Tibial nerve (tissue), 4 donors: Measurements from ENCODE around the gene BCAS3. TPM values are rescaled to one million over a fixed set of nuclear protein-coding genes. Genes with fewer than 3 reads are reported as not detected.

Source experiments
- DNase-seq, 2 donors: peaks; one replicate each; pipeline ENCODE4 v3.0.0-alpha.2; 2019; ENCODE audit warnings: low spot score in 2 of 2
- H3K27ac ChIP-seq, 4 donors: fragments of 200-600 bp; sonication (generic) in 3 of 4; one replicate each; pipeline ENCODE4 v1.5.1; 2017 to 2019; ENCODE audit warnings: mild to moderate bottlenecking in 1 of 4
- H3K27me3 ChIP-seq, 2 donors: fragments of 200-600 bp; sonication (generic) in 1 of 2; one replicate each; pipeline versions ENCODE4 v1.5.1 to v1.6.0; 2017 to 2019
- H3K36me3 ChIP-seq, 3 donors: fragments of 200-600 bp; sonication (generic); one replicate each; pipeline ENCODE4 v1.5.1; 2018 to 2019
- H3K4me1 ChIP-seq, 4 donors: fragments of 200-600 bp; sonication (generic) in 3 of 4; one replicate each; pipeline ENCODE4 v1.5.1; 2017 to 2019
- H3K4me3 ChIP-seq, 4 donors: fragments of 200-600 bp; sonication (generic) in 3 of 4; one replicate each; pipeline ENCODE4 v1.5.1; 2017 to 2019; ENCODE audit warnings: mild to moderate bottlenecking in 1 of 4, moderate library complexity in 1 of 4
- H3K9me3 ChIP-seq, 4 donors: fragments of 200-600 bp; sonication (generic) in 3 of 4; one replicate each; pipeline ENCODE4 v1.5.1; 2017 to 2019
- EP300 ChIP-seq, 2 donors: sonication (generic); formaldehyde crosslinking; IDR thresholded peaks; one replicate each; pipeline ENCODE4 v1.6.1; 2017; ENCODE audit warnings: antibody characterized with exemption in 2 of 2, mild to moderate bottlenecking in 1 of 2
- POLR2A ChIP-seq, 2 donors: fragments of 450-650 bp; IDR thresholded peaks; one replicate each; pipeline ENCODE4 v1.6.1; 2017; ENCODE audit warnings: antibody characterized with exemption in 2 of 2, mild to moderate bottlenecking in 2 of 2, moderate library complexity in 2 of 2
- WGBS, 2 donors: methylation state at CpG; one replicate each; pipeline ENCODE4 v1.1.5; 2018; 5-methylcytosine and 5-hydroxymethylcytosine counted together
- total RNA-seq, 4 donors: library from RNA; depleted of rRNA; stranded (reverse); fragments of >200 nt; gene quantifications; one replicate each; pipeline ENCODE4 v1.1.0, GENCODE V29; 2016
- TF ChIP-seq, protein P1 (sequence below), 5 experiments: fragments of 200-600 bp in 3 of 5; fragments of 450-650 bp in 2 of 5; sonication (generic) in 3 of 5; IDR thresholded peaks; one replicate each; pipeline ENCODE4 v1.5.1; 2016 to 2019; ENCODE audit warnings: antibody characterized with exemption in 5 of 5, mild to moderate bottlenecking in 3 of 5, moderate library complexity in 2 of 5

Gene BCAS3
- total RNA-seq, 4 donors from 2014 or later = 26.4 to 48.1 (median 44.8) TPM

DNA sequence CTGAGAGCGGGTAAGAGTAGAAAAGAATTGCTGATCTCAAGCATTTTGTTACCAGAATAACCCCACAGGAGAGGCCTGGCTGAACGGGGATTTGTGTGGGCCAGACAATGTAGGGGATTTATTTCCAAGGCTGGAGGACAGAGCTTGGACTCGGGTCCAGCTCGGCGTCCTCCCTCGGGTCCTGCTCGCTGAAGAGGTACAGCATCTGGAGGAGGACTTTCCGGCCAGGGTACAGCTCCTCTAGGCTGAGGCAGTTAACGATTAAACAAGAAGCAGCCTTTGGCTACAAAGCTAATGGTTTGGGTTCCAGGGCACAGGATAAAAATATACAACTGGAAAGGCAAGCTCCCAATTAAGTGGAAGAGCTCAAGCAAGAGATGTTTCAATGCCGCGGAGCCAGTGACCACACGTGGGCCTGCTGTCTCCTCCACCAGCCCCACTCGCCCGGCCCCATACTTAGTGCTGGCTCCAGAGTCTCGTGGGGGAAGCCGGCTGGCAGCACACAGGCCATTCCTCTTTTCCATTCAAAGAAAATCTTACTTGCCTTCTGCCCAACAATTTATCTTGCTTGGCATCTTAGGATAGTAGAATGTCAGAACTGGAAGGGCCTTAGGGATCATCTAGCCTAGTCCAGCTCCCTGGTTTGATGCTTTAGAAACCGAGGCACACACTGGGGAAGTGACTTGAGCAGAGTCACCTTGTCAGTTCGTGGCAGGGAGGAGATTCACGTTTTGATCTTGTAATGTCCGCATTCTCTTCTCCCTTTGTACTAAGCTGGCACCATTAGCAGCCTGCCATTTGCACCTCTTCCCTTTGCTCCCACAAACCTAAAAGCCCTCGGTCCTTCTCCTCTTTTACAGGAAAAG lies 636.0 kb downstream of the BCAS3 start:
- Histone ChIP-seq H3K36me3 (no peaks in the 10 kb centered on the region), H3K27me3 (no peaks in the 10 kb centered on the region), H3K4me3 (no peak overlapping the region), H3K27ac (peak overlapping the region in 2 of 4 donors; percentile 8 to 51), H3K9me3 (no peaks in the 10 kb centered on the region), H3K4me1 (peaks cover 0 to 39% (median 6%) of the 10 kb centered on the region in 4 donors)
- no peak for TF ChIP-seq POLR2A (IDR thresholded peaks at IDR 0.05)
- TF ChIP-seq, protein P1, sequence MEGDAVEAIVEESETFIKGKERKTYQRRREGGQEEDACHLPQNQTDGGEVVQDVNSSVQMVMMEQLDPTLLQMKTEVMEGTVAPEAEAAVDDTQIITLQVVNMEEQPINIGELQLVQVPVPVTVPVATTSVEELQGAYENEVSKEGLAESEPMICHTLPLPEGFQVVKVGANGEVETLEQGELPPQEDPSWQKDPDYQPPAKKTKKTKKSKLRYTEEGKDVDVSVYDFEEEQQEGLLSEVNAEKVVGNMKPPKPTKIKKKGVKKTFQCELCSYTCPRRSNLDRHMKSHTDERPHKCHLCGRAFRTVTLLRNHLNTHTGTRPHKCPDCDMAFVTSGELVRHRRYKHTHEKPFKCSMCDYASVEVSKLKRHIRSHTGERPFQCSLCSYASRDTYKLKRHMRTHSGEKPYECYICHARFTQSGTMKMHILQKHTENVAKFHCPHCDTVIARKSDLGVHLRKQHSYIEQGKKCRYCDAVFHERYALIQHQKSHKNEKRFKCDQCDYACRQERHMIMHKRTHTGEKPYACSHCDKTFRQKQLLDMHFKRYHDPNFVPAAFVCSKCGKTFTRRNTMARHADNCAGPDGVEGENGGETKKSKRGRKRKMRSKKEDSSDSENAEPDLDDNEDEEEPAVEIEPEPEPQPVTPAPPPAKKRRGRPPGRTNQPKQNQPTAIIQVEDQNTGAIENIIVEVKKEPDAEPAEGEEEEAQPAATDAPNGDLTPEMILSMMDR (IDR thresholded peaks at IDR 0.05) = no peak
- TF ChIP-seq EP300 (IDR thresholded peaks at IDR 0.05) = no peak
- no peak for DNase-seq
- 71 to 76% methylated on average over 21 of the region's 21 CpGs for WGBS, 2 donors

DNA sequence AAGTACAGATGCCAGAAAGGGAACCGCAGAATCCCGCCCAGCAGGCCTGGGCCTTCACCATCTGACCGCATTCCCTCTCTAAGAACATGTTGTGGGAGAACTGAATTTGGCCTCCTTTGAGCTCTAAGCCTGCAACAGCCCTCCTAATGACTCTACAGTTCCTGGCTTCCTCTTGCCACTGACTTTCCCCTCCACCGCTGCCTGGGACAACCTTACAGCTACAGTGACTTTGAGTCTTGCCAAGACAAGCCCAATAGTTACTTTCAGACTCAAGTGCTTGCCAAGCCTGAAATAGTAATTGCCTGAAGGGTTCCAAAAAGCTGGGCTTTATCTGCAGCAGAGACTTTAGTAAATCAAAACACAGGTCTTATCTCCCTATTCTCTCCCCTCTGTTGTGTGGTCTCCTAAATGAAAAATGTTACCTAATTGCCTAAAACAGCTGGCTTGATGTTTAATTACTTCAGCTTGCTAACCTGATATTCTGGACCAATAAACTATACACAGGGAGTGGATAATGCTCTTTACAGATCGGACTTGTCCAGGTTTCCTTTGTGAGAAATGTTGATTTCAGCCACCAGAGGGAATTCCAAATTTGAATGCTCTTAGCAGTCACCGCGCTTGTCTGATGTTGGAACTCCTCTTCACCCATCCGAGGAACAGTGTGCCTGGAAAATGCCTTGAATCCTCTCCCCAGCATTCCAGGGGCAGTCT lies 636.9 kb downstream of the BCAS3 start:
- H3K4me1 ChIP-seq = peaks cover 0 to 45% (median 4%) of the 10 kb centered on the region in 4 donors
- no peaks in the 10 kb centered on the region for H3K27me3 ChIP-seq
- 58 to 69% methylated on average over 8 of the region's 8 CpGs for WGBS, 2 donors
- TF ChIP-seq, protein P1 (IDR thresholded peaks at IDR 0.05) = no peak
- TF ChIP-seq POLR2A (IDR thresholded peaks at IDR 0.05) = no peak
- peak in 1 of 2 donors; percentile 50 for TF ChIP-seq EP300 (IDR thresholded peaks at IDR 0.05)
- H3K9me3 ChIP-seq = no peaks in the 10 kb centered on the region
- H3K4me3 ChIP-seq = no peak overlapping the region
- no peaks in the 10 kb centered on the region for H3K36me3 ChIP-seq
- peak overlapping the region in 2 of 4 donors; percentile 8 to 51 for H3K27ac ChIP-seq
- peak in 1 of 2 donors; percentile 22 for DNase-seq

DNA sequence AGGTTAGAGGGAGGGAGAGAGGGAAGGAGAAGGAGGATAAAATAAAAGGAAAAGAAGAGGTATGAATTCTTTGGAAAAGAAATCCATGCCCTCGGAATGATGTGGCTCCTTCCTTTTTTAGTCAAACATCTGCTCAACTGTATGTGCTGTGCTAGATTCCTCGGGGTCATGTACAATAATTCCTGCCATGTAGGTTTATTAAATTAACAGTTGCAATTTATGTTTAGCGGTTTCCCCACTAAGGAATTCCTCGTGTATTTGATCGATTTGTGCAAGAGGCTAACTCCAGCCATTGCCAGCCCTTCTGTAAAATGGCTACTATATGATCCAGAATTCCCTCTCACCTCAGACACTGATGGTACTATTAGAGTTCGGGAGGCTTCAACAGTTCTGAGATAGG lies 639.0 kb downstream of the BCAS3 start:
- WGBS, 2 donors = 89 to 96% methylated on average over 6 of the region's 6 CpGs
- H3K36me3 ChIP-seq = no peaks in the 10 kb centered on the region
- TF ChIP-seq POLR2A (IDR thresholded peaks at IDR 0.05) (no peak), EP300 (IDR thresholded peaks at IDR 0.05) (no peak)
- TF ChIP-seq, protein P1 (IDR thresholded peaks at IDR 0.05) = no peak

DNA sequence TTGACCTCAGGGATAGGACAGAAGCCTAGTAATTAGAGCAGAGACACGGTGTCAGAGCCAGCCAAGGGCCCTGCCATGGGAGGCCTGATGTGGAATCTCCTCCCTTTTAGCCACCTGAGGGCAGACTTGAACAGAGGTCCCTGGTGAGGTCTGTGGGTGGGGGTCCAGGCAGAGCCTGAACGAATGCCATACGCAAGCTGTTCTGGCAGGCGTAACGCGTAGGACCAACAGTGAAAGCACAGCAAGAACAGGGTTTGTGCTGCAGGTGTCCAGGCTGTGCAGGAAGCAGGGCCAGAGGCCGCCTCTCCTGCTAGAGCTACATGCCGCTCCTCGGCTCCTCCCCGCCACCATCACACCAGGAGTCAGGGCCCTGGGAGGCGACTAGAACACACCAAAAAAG lies 640.1 kb downstream of the BCAS3 start:
- Histone ChIP-seq H3K27ac (no peak overlapping the region), H3K36me3 (no peaks in the 10 kb centered on the region), H3K9me3 (no peaks in the 10 kb centered on the region), H3K4me3 (no peak overlapping the region), H3K27me3 (no peaks in the 10 kb centered on the region), H3K4me1 (peaks cover 0 to 49% (median 9%) of the 10 kb centered on the region in 4 donors)
- 94 to 97% methylated on average over 11 of the region's 11 CpGs for WGBS, 2 donors
- TF ChIP-seq EP300 (IDR thresholded peaks at IDR 0.05) = no peak
- TF ChIP-seq, protein P1 (IDR thresholded peaks at IDR 0.05) = no peak
- no peak for DNase-seq

More for the DNA sequence above, 639.0 kb downstream of the BCAS3 start:
- Histone ChIP-seq H3K4me1 (peaks cover 0 to 50% (median 7%) of the 10 kb centered on the region in 4 donors), H3K27ac (no peak overlapping the region), H3K4me3 (no peak overlapping the region), H3K27me3 (no peaks in the 10 kb centered on the region), H3K9me3 (no peaks in the 10 kb centered on the region)
- no peak for DNase-seq

DNA sequence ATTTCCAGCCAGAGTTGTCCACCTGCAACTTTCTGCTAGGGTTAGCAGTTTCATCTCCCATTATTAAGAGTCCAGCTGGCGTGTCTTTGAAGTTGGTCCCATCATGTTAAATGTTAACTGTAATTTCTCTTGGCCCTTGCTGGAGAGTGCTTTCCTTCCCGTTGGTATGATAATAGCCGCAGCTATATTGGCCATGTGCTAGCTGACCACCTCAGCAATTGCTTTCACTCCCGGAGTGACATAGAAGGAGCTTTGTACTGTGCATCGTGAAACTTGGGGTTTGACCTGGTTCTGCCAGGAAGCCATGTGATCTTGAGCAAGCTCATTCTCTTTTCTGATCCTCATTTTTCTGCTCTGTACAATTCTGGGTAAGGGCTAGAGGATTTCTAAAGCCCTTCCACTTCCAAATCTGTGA lies 641.0 kb downstream of the BCAS3 start:
- no peak for DNase-seq
- Histone ChIP-seq H3K27ac (peak overlapping the region in 1 of 4 donors; percentile 37), H3K4me3 (no peak overlapping the region), H3K27me3 (no peaks in the 10 kb centered on the region), H3K4me1 (peaks cover 0 to 49% (median 7%) of the 10 kb centered on the region in 4 donors), H3K36me3 (no peaks in the 10 kb centered on the region), H3K9me3 (no peaks in the 10 kb centered on the region)
- TF ChIP-seq POLR2A (IDR thresholded peaks at IDR 0.05) (no peak), EP300 (IDR thresholded peaks at IDR 0.05) (no peak)
- TF ChIP-seq, protein P1 (IDR thresholded peaks at IDR 0.05) = no peak
- 41 to 66% methylated on average over 5 of the region's 5 CpGs for WGBS, 2 donors
